SU-DHL-6 (cell line): Measurements from ENCODE around the gene UBE2R2.

Experiments
- EZH2phosphoT487 ChIP-seq: fragments of 200-600 bp; sonication (generic), shearing (Covaris generic); conservative IDR thresholded peaks from 2 replicates; pipeline ENCODE4 v1.6.1; 2018; ENCODE audit warnings: mild to moderate bottlenecking, antibody characterized with exemption, low read length, moderate library complexity, mixed read lengths
- TF ChIP-seq, protein P1 (sequence below): fragments of 200-600 bp; sonication (generic); IDR thresholded peaks from one replicate; pipeline ENCODE4 v1.5.1; 2017; ENCODE audit warnings: antibody characterized with exemption, mild to moderate bottlenecking, low read length, moderate library complexity; ENCODE audit not compliant: insufficient read depth, poor library complexity, severe bottlenecking

GRCh38 chr9:33952066-33952465, 135.1 kb downstream of the UBE2R2 start:
- TF ChIP-seq, protein P1, sequence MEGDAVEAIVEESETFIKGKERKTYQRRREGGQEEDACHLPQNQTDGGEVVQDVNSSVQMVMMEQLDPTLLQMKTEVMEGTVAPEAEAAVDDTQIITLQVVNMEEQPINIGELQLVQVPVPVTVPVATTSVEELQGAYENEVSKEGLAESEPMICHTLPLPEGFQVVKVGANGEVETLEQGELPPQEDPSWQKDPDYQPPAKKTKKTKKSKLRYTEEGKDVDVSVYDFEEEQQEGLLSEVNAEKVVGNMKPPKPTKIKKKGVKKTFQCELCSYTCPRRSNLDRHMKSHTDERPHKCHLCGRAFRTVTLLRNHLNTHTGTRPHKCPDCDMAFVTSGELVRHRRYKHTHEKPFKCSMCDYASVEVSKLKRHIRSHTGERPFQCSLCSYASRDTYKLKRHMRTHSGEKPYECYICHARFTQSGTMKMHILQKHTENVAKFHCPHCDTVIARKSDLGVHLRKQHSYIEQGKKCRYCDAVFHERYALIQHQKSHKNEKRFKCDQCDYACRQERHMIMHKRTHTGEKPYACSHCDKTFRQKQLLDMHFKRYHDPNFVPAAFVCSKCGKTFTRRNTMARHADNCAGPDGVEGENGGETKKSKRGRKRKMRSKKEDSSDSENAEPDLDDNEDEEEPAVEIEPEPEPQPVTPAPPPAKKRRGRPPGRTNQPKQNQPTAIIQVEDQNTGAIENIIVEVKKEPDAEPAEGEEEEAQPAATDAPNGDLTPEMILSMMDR, result no peak
- no peak for TF ChIP-seq EZH2phosphoT487
